Osteoblast (primary cell): ENCODE data around the gene CDK17. TPM values are rescaled to one million over a fixed set of nuclear protein-coding genes. Genes with fewer than 3 reads are reported as not detected.

Experiments
- DNase-seq: peaks from one replicate; pipeline ENCODE4 v3.0.0; 2011; ENCODE audit warnings: low spot score, mixed read lengths; ENCODE audit not compliant: insufficient read length; ENCODE audit errors: missing footprints
- H2AFZ ChIP-seq: 2 replicates; pipeline ENCODE4 v1.6.0; 2011; ENCODE audit warnings: mild to moderate bottlenecking, low read length
- H3K27ac ChIP-seq: 2 replicates; pipeline ENCODE4 v1.5.1; 2011; ENCODE audit warnings: mild to moderate bottlenecking, low read depth, low read length, moderate library complexity
- H3K27me3 ChIP-seq: 2 replicates; pipeline ENCODE4 v1.6.0; 2012; ENCODE audit warnings: mild to moderate bottlenecking, control low read depth, inconsistent platforms, low read length, moderate library complexity; ENCODE audit not compliant: insufficient read depth
- H3K36me3 ChIP-seq: 2 replicates; pipeline ENCODE4 v1.5.1; 2011; ENCODE audit warnings: mild to moderate bottlenecking, low read length, control low read depth, moderate library complexity; ENCODE audit not compliant: insufficient read depth
- H3K4me1 ChIP-seq: 2 replicates; pipeline ENCODE4 v1.5.1; 2011; ENCODE audit warnings: mild to moderate bottlenecking, low read length, control low read depth, moderate library complexity; ENCODE audit not compliant: insufficient read depth
- H3K4me2 ChIP-seq: 2 replicates; pipeline ENCODE4 v1.6.0; 2011; ENCODE audit warnings: mild to moderate bottlenecking, low read length; ENCODE audit not compliant: insufficient read depth
- H3K4me3 ChIP-seq: fragments of 200-600 bp; sonication (generic); 3 replicates; pipeline ENCODE4 v1.5.1; 2012; ENCODE audit warnings: mild to moderate bottlenecking, low read length, inconsistent platforms; ENCODE audit not compliant: insufficient read depth
- H3K79me2 ChIP-seq: 2 replicates; pipeline ENCODE4 v1.6.0; 2012; ENCODE audit warnings: mild to moderate bottlenecking, low read length, control low read depth, inconsistent platforms; ENCODE audit not compliant: insufficient read depth
- H3K9me3 ChIP-seq: 2 replicates; pipeline ENCODE4 v1.5.1; 2011; ENCODE audit warnings: low read depth, low read length, control low read depth
- H4K20me1 ChIP-seq: 2 replicates; pipeline ENCODE4 v1.6.0; 2012; ENCODE audit warnings: mild to moderate bottlenecking, low read length, control low read depth; ENCODE audit not compliant: insufficient read depth
- total RNA-seq: library from RNA; depleted of rRNA; stranded (reverse); fragments of >200 nt; gene quantifications from 2 replicates; pipeline ENCODE4 v1.2.3, GENCODE V29; 2012
- TF ChIP-seq, protein P1 (sequence below): IDR thresholded peaks from 2 replicates; pipeline ENCODE4 v1.5.1; 2011; ENCODE audit warnings: mild to moderate bottlenecking, low read depth, low read length, moderate library complexity; ENCODE audit errors: extremely low read depth

The CDK17 gene
- total RNA-seq, result 64.8 and 68.0 TPM in 2 replicates

DNA sequence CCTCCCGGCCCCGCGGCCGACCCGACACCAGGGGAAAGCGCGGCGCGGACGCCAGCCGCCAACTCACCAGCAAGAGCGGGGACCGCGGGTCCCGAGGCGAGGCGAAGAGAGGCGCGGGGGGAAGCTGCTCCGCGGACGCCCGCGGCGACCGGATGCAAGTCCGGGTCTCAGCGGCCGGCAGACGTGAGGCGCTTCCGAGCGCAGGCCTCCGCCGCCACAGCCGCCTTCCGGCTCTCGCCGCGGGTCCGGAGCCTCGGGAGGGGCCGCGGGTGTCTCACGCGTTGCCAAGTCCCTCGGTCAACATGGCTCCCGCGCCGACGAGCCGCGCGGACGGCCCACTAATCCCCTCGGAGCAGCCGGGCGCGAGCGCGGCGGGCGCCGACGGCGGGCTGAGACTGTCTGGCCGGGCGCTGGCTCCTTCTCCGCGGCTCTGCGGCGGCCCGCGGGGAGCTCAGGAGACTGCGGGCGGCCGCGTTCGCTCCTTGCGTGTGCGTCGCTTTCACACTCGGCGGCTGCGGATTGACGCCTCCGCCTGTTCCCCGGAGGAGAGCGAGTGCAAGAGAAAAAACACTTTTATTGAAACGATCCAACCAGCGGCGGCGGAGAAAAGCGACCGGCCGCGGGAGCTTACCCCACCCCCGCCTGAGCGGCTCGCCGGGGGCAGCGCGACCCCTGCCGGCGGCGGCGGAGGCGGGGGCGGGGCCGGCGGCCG lies at the start of gene CDK17:
Gene CDK17, minus strand, starts transcription at position 521 of the 712 bp plus-strand sequence. CDS start 65,603 bp downstream, outside the sequence.
- peak within 1 kb of the TSS; percentile 96 for H3K27ac ChIP-seq
- H3K27me3 ChIP-seq, result no peaks in the 10 kb centered on the region
- H3K9me3 ChIP-seq, result no peaks in the 10 kb centered on the region
- DNase-seq, result peak; percentile 97
- H3K79me2 ChIP-seq, result peaks cover 45% of the 10 kb centered on the region
- peak within 1 kb of the TSS; percentile 86 for H3K4me3 ChIP-seq
- H4K20me1 ChIP-seq, result peaks cover 23% of the 10 kb centered on the region
- peaks cover 17% of the 10 kb centered on the region for H3K4me1 ChIP-seq
- H2AFZ ChIP-seq, result peak within 1 kb of the TSS; percentile 77
- no peaks in the 10 kb centered on the region for H3K36me3 ChIP-seq
- peak within 1 kb of the TSS; percentile 98 for H3K4me2 ChIP-seq
- TF ChIP-seq, protein P1, sequence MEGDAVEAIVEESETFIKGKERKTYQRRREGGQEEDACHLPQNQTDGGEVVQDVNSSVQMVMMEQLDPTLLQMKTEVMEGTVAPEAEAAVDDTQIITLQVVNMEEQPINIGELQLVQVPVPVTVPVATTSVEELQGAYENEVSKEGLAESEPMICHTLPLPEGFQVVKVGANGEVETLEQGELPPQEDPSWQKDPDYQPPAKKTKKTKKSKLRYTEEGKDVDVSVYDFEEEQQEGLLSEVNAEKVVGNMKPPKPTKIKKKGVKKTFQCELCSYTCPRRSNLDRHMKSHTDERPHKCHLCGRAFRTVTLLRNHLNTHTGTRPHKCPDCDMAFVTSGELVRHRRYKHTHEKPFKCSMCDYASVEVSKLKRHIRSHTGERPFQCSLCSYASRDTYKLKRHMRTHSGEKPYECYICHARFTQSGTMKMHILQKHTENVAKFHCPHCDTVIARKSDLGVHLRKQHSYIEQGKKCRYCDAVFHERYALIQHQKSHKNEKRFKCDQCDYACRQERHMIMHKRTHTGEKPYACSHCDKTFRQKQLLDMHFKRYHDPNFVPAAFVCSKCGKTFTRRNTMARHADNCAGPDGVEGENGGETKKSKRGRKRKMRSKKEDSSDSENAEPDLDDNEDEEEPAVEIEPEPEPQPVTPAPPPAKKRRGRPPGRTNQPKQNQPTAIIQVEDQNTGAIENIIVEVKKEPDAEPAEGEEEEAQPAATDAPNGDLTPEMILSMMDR, result no peak

DNA sequence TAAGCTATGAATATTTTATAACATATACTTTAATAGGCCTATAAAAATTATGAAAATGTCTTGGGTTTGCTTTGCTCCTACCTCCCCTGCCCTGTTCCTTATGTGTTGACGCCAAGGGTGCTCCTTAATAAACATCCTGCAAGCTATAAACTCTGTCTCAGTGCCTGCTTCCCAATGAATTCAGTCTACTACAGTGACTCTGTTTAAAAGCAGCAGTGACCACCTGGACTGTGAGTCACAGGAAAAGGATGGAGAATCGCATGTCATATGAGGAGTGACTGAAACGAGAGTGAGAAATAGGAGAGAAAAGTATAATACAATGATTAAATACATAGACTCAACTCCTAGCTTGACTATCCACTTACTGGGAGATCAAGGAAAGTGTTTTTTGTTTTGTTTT lies 48.1 kb upstream of the CDK17 start:
- Histone ChIP-seq H2AFZ (peak overlapping the region; percentile 80), H3K27me3 (no peaks in the 10 kb centered on the region), H3K36me3 (no peaks in the 10 kb centered on the region), H3K9me3 (no peaks in the 10 kb centered on the region), H3K27ac (peak overlapping the region; percentile 47), H3K4me1 (peaks cover 29% of the 10 kb centered on the region), H3K4me3 (no peak overlapping the region), H3K79me2 (no peaks in the 10 kb centered on the region), H4K20me1 (no peaks in the 10 kb centered on the region), H3K4me2 (peak overlapping the region; percentile 12)
- peak; percentile 36 for DNase-seq
- TF ChIP-seq, protein P1, result no peak

DNA sequence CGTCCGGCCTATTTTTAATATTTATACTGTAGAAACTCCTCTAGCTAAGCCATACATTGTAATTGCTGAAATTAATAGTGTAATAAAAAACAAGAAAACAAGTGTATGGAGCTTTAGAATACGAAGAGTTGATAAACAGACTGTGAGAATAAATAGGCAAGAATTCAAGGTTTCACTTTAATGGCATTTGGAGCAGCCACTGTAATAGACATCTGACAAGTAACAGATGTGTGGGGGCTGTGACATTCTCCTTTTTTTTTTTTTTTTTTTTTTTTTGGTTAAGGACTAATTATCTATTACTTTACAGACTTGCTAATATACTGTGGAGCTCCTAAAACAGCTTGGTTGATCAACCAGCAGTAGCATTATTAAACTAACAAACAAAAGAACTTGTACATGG lies 47.0 kb upstream of the CDK17 start:
- TF ChIP-seq, protein P1, result no peak
- H3K79me2 ChIP-seq, result no peaks in the 10 kb centered on the region
- H3K4me2 ChIP-seq, result no peak overlapping the region
- H3K4me3 ChIP-seq, result no peak overlapping the region
- no peaks in the 10 kb centered on the region for H4K20me1 ChIP-seq
- DNase-seq, result no peak
- no peaks in the 10 kb centered on the region for H3K36me3 ChIP-seq
- peaks cover 29% of the 10 kb centered on the region for H3K4me1 ChIP-seq
- no peak overlapping the region for H2AFZ ChIP-seq
- H3K9me3 ChIP-seq, result no peaks in the 10 kb centered on the region
- peak overlapping the region; percentile 98 for H3K27ac ChIP-seq
- no peaks in the 10 kb centered on the region for H3K27me3 ChIP-seq

DNA sequence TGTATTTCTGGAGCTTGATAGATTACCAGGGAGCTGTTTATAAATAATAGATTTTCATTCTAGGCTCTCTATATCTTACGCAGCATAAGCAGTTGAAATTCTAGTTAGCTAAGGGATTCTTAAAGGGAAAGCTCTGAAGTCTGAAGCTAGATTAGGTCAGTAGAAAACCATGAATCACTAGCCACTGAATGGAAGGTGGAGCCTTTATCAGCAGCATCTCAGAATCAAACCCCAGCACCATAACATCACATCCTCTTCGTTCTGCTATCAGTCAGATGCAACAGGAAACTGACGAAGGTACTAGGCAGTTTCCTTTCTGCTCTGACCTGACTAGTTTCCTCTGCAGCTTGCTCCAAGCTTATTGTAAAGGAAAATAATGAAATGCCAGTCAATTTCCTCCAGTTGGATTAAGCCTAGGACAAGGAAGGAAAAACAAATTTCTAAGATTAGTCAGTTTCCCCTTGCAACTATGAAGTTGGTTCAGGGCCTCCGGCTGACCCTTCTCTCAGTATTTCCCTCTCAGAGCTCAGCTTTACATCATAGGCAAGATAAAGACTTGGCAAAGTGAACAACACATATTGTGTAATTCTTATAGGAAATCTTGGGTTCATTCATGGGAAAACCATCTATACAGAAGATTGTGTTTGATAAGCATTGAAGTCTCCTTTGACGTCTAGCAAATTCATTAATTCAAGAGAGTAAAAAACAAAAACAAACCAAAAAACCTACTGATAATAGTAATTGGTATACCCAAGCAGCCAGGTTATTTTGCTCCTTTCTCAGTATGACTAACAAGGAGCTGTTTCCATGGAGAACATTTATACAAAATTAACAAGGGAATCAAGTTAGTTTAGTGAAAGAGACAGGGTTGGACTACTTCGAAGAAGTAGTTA lies 45.7 kb upstream of the CDK17 start:
- no peaks in the 10 kb centered on the region for H3K9me3 ChIP-seq
- no peaks in the 10 kb centered on the region for H3K79me2 ChIP-seq

More for the DNA sequence above, 45.7 kb upstream of the CDK17 start:
- Histone ChIP-seq H3K27me3 (no peaks in the 10 kb centered on the region), H3K27ac (peak overlapping the region; percentile 98), H3K4me1 (peaks cover 29% of the 10 kb centered on the region), H3K36me3 (no peaks in the 10 kb centered on the region), H3K4me3 (peak overlapping the region; percentile 38), H4K20me1 (no peaks in the 10 kb centered on the region), H3K4me2 (peak overlapping the region; percentile 80), H2AFZ (peak overlapping the region; percentile 69)
- TF ChIP-seq, protein P1, result no peak
- peak; percentile 90 for DNase-seq
